Neuronal stem cell (in vitro differentiated cells): ENCODE results near the gene CMYA5. TPM values are rescaled to one million over a fixed set of nuclear protein-coding genes. Genes with fewer than 3 reads are reported as not detected.

ENCODE experiments used
- DNase-seq: peaks from one replicate; pipeline ENCODE4 v3.0.0-alpha.2; 2013; ENCODE audit warnings: low spot score
- H2AFZ ChIP-seq: one replicate; pipeline ENCODE4 v1.6.1; 2013; ENCODE audit warnings: mild to moderate bottlenecking, low read length, inconsistent platforms
- H2AK5ac ChIP-seq: 2 replicates; pipeline ENCODE4 v1.6.1; 2013; ENCODE audit warnings: low read depth, mild to moderate bottlenecking, inconsistent platforms, low read length, moderate library complexity, mixed read lengths
- H2BK120ac ChIP-seq: 2 replicates; pipeline ENCODE4 v1.6.1; 2013; ENCODE audit warnings: low read depth, mild to moderate bottlenecking, inconsistent platforms, low read length, moderate library complexity, mixed read lengths
- H2BK12ac ChIP-seq: one replicate; pipeline ENCODE4 v1.6.1; 2013; ENCODE audit warnings: low read length, inconsistent platforms
- H2BK15ac ChIP-seq: 2 replicates; pipeline ENCODE4 v1.6.1; 2013; ENCODE audit warnings: mild to moderate bottlenecking, low read length, inconsistent platforms, mixed read lengths
- H2BK5ac ChIP-seq: one replicate; pipeline ENCODE4 v1.6.1; 2013; ENCODE audit warnings: inconsistent platforms, mild to moderate bottlenecking, low read length, moderate library complexity
- H3K14ac ChIP-seq: one replicate; pipeline ENCODE4 v1.6.1; 2013; ENCODE audit warnings: low read length, inconsistent platforms
- H3K18ac ChIP-seq: 2 replicates; pipeline ENCODE4 v1.6.1; 2013; ENCODE audit warnings: low read length, inconsistent platforms
- H3K23ac ChIP-seq: 2 replicates; pipeline ENCODE4 v1.6.1; 2013; ENCODE audit warnings: low read depth, mild to moderate bottlenecking, mixed read lengths, low read length, inconsistent platforms; ENCODE audit not compliant: poor library complexity
- H3K27ac ChIP-seq: replicated peaks from 3 replicates; pipeline ENCODE4 v1.5.1; 2013; ENCODE audit warnings: low read length, inconsistent platforms
- H3K27me3 ChIP-seq, 3 experiments: 2 replicates each; pipeline ENCODE4 v1.6.1; 2013; ENCODE audit warnings: low read length in 3 of 3, mild to moderate bottlenecking in 2 of 3, inconsistent platforms in 1 of 3, low read depth in 1 of 3, mixed read lengths in 1 of 3, moderate library complexity in 1 of 3; ENCODE audit not compliant: control insufficient read depth in 3 of 3, insufficient read depth in 3 of 3
- H3K36me3 ChIP-seq, 2 donors: replicated peaks in 1 of 2; 2 replicates each; pipeline ENCODE4 v1.6.1; 2013; ENCODE audit warnings: low read length in 2 of 2; ENCODE audit not compliant: control insufficient read depth in 2 of 2, insufficient read depth in 2 of 2
- H3K4ac ChIP-seq: 2 replicates; pipeline ENCODE4 v1.6.1; 2013; ENCODE audit warnings: inconsistent platforms, mild to moderate bottlenecking, low read length, moderate library complexity
- H3K4me1 ChIP-seq, 2 donors: 1 replicate in 1 of 2; 2 replicates in 1 of 2; pipeline ENCODE4 v1.6.1; 2013; ENCODE audit warnings: low read length in 2 of 2, low read depth in 1 of 2; ENCODE audit not compliant: control insufficient read depth in 2 of 2, insufficient read depth in 1 of 2
- H3K4me2 ChIP-seq: one replicate; pipeline ENCODE4 v1.6.1; 2013; ENCODE audit warnings: mild to moderate bottlenecking, low read length, inconsistent platforms; ENCODE audit not compliant: insufficient read depth, poor library complexity, severe bottlenecking
- H3K4me3 ChIP-seq, 2 donors: 2 replicates each; pipeline ENCODE4 v1.5.1; 2013; ENCODE audit warnings: low read length in 2 of 2, mild to moderate bottlenecking in 2 of 2, inconsistent platforms in 1 of 2, moderate library complexity in 1 of 2
- H3K79me1 ChIP-seq: one replicate; pipeline ENCODE4 v1.6.1; 2013; ENCODE audit warnings: low read depth, mild to moderate bottlenecking, inconsistent platforms, low read length, moderate library complexity
- H3K9ac ChIP-seq: one replicate; pipeline ENCODE4 v1.6.1; 2013; ENCODE audit warnings: mild to moderate bottlenecking, low read depth, low read length, inconsistent platforms; ENCODE audit not compliant: poor library complexity
- H3K9me3 ChIP-seq, 2 donors: replicated peaks in 1 of 2; 2 replicates each; pipeline versions ENCODE3 to v1.6.1; 2013; ENCODE audit warnings: low read length in 2 of 2, mild to moderate bottlenecking in 2 of 2, inconsistent platforms in 1 of 2, low read depth in 1 of 2, mixed read lengths in 1 of 2, moderate library complexity in 1 of 2; ENCODE audit not compliant: control insufficient read depth in 2 of 2, insufficient read depth in 1 of 2
- H4K8ac ChIP-seq: one replicate; pipeline ENCODE4 v1.6.1; 2013; ENCODE audit warnings: low read depth, mild to moderate bottlenecking, inconsistent platforms, low read length, moderate library complexity
- H4K91ac ChIP-seq: one replicate; pipeline ENCODE4 v1.6.1; 2013; ENCODE audit warnings: low read length, low read depth, mild to moderate bottlenecking, inconsistent platforms; ENCODE audit not compliant: poor library complexity
- WGBS, 2 donors: extraction: QIAGEN DNeasy Blood & Tissue Kit; methylation state at CpG; one replicate each; pipeline ENCODE4 v1.1.7; 2013; ENCODE audit warnings: missing lambda C conversion rate in 2 of 2, mixed read lengths in 1 of 2; ENCODE audit not compliant: insufficient read length in 2 of 2, insufficient replicate concordance in 1 of 2; ENCODE audit errors: extremely low coverage in 2 of 2; 5-methylcytosine and 5-hydroxymethylcytosine counted together
- polyA plus RNA-seq, 2 experiments: library from polyadenylated mRNA; stranded (reverse); fragments of 200-250 nt; gene quantifications; one replicate each; pipeline ENCODE4 v1.2.3, GENCODE V29; 2013

Gene CMYA5
- 0.25 TPM for polyA plus RNA-seq (2013, experiment 1 of 2)
- 0.42 TPM for polyA plus RNA-seq (2013, experiment 2 of 2)

DNA sequence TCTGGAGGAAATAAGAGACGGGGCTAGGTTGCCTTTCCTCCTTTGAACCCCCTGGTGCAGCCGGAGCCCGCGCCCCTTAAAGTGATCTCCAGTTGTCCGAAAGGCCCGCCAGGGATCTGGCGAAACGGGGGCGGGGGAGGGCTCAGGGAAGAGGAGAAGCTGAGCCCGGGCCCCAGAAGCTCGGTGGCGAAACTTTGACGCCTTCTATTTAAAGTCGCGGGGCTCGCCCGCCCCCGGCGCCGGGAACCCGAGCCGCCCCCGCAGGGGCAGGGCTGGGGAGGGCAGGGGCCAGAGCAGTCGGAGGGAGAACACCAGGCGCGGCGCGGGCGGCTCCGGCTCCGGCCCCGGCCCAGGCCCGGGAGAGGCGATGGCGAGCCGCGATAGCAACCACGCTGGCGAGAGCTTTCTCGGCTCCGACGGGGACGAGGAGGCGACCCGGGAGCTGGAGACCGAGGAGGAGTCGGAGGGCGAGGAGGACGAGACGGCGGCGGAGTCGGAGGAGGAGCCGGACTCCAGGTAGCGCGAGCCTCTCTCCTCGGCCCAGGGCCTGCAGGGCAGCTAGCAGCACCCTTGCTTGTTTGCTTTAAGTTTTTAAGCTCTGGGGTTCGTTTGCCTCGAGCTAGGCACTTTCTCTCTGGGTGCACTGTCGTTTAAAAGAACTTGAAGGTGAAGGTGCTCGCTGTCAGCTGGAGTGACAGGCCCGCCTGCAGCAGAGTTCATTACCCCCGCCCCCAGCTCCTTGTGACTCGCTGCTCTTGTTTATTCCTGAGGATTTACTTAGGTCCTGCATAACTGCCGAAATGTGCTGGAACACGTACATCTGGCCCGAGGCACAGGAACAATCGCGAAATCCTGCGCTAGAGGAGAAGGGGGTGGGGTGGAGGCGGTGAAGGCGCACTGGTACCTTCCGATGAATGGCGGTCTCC is at the start of gene CMYA5:
Gene CMYA5 (plus strand): TSS at position 296 of the 926 bp plus-strand sequence. CDS start 72 bp downstream, at position 368.
- Histone ChIP-seq H2AK5ac (peak within 1 kb of the TSS; percentile 25), H3K14ac (no peak within 1 kb of the TSS), H3K27ac (no peak within 1 kb of the TSS), H3K36me3 (peaks cover 0 to 34% of the 10 kb centered on the region in 2 donors), H3K18ac (peak within 1 kb of the TSS; percentile 86), H2BK5ac (no peak within 1 kb of the TSS), H3K4ac (no peak within 1 kb of the TSS), H3K23ac (no peak within 1 kb of the TSS), H2BK15ac (no peak within 1 kb of the TSS), H3K79me1 (no peaks in the 10 kb centered on the region), H2BK120ac (peak within 1 kb of the TSS; percentile 5), H3K4me1 (peaks cover 0 to 7% of the 10 kb centered on the region in 2 donors), H4K8ac (no peak within 1 kb of the TSS), H3K4me3 (peak within 1 kb of the TSS in 1 of 2 donors; percentile 76), H2BK12ac (no peak within 1 kb of the TSS), H3K4me2 (peak within 1 kb of the TSS; percentile 67), H2AFZ (no peak within 1 kb of the TSS), H4K91ac (no peak within 1 kb of the TSS), H3K27me3 (peaks cover 0 to 7% (median 0%) of the 10 kb centered on the region in 3 experiments), H3K9me3 (peaks cover 0 to 2% of the 10 kb centered on the region in 2 donors), H3K9ac (no peak within 1 kb of the TSS)
- DNase-seq = peak; percentile 21
- WGBS, 2 donors = no CpG with 5 or more reads among the region's 74 CpGs

GRCh38 chr5:79640571-79641055 is 49.0 kb upstream of the CMYA5 start:
- H3K79me1 ChIP-seq = no peaks in the 10 kb centered on the region
- peaks cover 2 to 94% of the 10 kb centered on the region in 2 donors for H3K36me3 ChIP-seq
- no peaks in the 10 kb centered on the region for H3K4me1 ChIP-seq
- H3K23ac ChIP-seq = no peak overlapping the region
- H2BK5ac ChIP-seq = no peak overlapping the region
- H3K9ac ChIP-seq = no peak overlapping the region
- H4K8ac ChIP-seq = no peak overlapping the region
- no peak overlapping the region for H2BK12ac ChIP-seq
- no peak overlapping the region for H2BK15ac ChIP-seq
- H3K27me3 ChIP-seq = no peaks in the 10 kb centered on the region
- no peak overlapping the region for H4K91ac ChIP-seq
- no peak for DNase-seq
- no peak overlapping the region for H3K14ac ChIP-seq
- H3K9me3 ChIP-seq = no peaks in the 10 kb centered on the region
- no peak overlapping the region for H2AFZ ChIP-seq
- H2AK5ac ChIP-seq = no peak overlapping the region
- no peak overlapping the region for H3K4me3 ChIP-seq
- no peak overlapping the region for H2BK120ac ChIP-seq
- no CpG with 5 or more reads among the region's 4 CpGs for WGBS, 2 donors
- H3K4ac ChIP-seq = no peak overlapping the region
- no peak overlapping the region for H3K18ac ChIP-seq
- H3K4me2 ChIP-seq = no peak overlapping the region
- H3K27ac ChIP-seq = no peak overlapping the region

GRCh38 chr5:79641414-79641813 is 48.2 kb upstream of the CMYA5 start:
- no peaks in the 10 kb centered on the region for H3K4me1 ChIP-seq
- H4K91ac ChIP-seq = no peak overlapping the region
- no peak for DNase-seq
- no peak overlapping the region for H4K8ac ChIP-seq
- no peak overlapping the region for H2AFZ ChIP-seq
- H3K4me3 ChIP-seq = no peak overlapping the region
- H3K14ac ChIP-seq = no peak overlapping the region
- no CpG with 5 or more reads among the region's 1 CpG for WGBS, 2 donors
- no peak overlapping the region for H2BK5ac ChIP-seq
- H3K27me3 ChIP-seq = no peaks in the 10 kb centered on the region
- no peaks in the 10 kb centered on the region for H3K79me1 ChIP-seq
- H2AK5ac ChIP-seq = no peak overlapping the region
- peaks cover 5 to 96% of the 10 kb centered on the region in 2 donors for H3K36me3 ChIP-seq
- no peaks in the 10 kb centered on the region for H3K9me3 ChIP-seq
- no peak overlapping the region for H3K23ac ChIP-seq
- no peak overlapping the region for H3K27ac ChIP-seq
- no peak overlapping the region for H3K4me2 ChIP-seq
- H3K18ac ChIP-seq = no peak overlapping the region
- H2BK120ac ChIP-seq = no peak overlapping the region
- no peak overlapping the region for H3K9ac ChIP-seq
- no peak overlapping the region for H3K4ac ChIP-seq
- H2BK12ac ChIP-seq = no peak overlapping the region
- no peak overlapping the region for H2BK15ac ChIP-seq

GRCh38 chr5:79642210-79642609 is 47.4 kb upstream of the CMYA5 start:
- no peak overlapping the region for H3K27ac ChIP-seq
- DNase-seq = no peak

More at GRCh38 chr5:79642210-79642609, 47.4 kb upstream of the CMYA5 start:
- Histone ChIP-seq H2AK5ac (no peak overlapping the region), H2BK12ac (no peak overlapping the region), H3K14ac (no peak overlapping the region), H3K36me3 (peaks cover 5 to 96% of the 10 kb centered on the region in 2 donors), H2BK15ac (no peak overlapping the region), H3K79me1 (no peaks in the 10 kb centered on the region), H3K4ac (no peak overlapping the region), H3K27me3 (no peaks in the 10 kb centered on the region), H3K18ac (no peak overlapping the region), H3K23ac (no peak overlapping the region), H4K91ac (no peak overlapping the region), H3K4me2 (no peak overlapping the region), H2BK5ac (no peak overlapping the region), H3K9ac (no peak overlapping the region), H2AFZ (no peak overlapping the region), H4K8ac (no peak overlapping the region), H3K9me3 (no peaks in the 10 kb centered on the region), H3K4me3 (no peak overlapping the region), H3K4me1 (no peaks in the 10 kb centered on the region), H2BK120ac (no peak overlapping the region)
- no CpG with 5 or more reads among the region's 1 CpG for WGBS, 2 donors
